GM18951 (cell line): ENCODE data around the gene SCG3.

Source experiments
- POLR2A ChIP-seq: IDR thresholded peaks from 4 replicates; pipeline ENCODE4 v1.6.1; 2011; ENCODE audit warnings: mild to moderate bottlenecking; ENCODE audit not compliant: insufficient read length, insufficient read depth; ENCODE audit errors: extremely low read depth
- in situ Hi-C: fragments of 300-500 bp; cut with MboI; formaldehyde crosslinking; loops from one replicate; pipeline ENCODE4 v1.12.0; 2022; ENCODE audit warnings: low sequenced_read_pairs, mixed read lengths, inconsistent platforms; ENCODE audit not compliant: unreplicated experiment

The SCG3 gene

DNA sequence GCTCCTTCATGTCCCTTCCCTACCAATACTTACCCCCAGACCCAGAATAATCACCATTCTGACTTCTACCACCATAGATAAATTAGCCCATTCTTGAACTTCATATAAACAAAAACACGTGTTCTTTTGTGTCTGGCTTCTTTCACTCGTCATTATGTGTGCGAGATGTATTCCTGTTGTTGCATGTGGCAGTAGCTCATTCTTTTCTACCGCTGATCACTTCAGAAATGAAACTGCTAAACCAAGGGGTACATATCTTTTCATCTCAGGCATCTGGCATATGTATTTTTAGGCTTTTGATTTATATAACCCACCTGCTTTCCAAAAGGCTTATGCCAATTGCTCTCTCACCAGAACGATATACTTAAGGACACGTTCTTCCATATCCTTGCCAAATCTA lies 13.8 kb upstream of the SCG3 start:
- no peak for TF ChIP-seq POLR2A
- in situ Hi-C loops, result no loop called here

DNA sequence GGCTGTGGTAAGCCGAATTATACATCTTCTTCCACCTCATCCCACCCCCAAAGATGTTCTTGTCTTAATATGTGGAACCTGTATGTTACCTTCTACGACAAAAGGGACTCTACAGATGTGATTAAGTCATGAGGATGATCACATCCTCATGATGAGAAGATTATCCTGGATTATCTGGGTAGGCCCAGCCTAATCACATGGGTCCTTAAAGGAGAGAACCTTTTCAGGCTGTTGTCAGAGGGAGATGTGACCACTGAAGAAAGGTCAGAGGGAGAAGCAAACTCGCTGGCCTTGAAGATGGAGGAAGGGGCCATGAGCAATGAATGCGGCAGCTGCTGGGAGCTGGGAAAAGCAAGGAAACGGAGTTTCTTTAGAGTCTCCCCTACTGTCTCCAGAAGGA lies 12.9 kb upstream of the SCG3 start:
- in situ Hi-C loops, result no loop called here
- TF ChIP-seq POLR2A, result no peak

DNA sequence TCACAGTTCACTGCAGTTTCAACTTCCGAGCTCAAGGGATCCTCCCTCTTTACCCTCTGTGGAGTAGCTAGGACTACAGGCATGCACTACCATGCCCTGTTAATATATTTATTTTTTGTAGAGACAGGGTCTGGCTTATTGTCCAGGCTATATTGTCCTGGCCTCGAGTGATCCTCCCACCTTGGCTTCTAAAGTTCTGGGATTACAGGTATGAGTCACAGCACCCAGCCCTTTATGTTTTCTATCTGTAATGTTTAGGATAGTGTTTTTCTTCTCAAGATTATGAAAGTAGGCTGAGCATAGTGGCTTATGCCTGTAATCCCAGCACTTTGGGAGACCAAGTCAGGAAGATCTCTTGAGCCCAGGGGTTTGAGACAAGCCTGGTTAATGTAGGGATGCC lies 11.9 kb upstream of the SCG3 start:
- no peak for TF ChIP-seq POLR2A
- in situ Hi-C loops, result no loop called here

DNA sequence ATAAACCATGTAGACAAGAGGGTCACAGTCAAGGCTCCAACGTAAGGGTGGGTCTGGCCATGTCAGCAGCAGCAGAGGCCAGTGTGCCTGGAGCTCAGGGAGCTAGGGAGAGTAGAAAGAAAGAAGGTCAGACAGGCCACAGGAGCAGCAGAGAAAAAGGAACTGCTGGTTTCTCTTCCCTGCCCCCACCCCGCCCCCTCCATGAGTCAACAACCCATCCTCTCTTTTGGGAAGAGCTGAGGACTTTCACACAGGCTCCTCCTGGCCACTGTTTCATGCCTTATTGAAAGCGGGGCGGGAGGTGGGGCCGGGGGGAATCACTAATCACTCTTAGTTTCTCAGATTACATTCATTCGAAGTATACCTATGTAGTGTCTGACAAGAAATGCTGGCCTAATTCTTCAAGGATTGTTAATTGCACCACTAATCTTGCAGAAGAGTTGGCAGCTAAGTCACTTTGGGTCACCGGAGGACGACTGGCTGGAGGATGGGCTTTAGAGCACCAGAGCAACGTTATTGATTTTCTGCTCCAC lies 9.1 kb upstream of the SCG3 start:
- in situ Hi-C loops, result no loop called here

DNA sequence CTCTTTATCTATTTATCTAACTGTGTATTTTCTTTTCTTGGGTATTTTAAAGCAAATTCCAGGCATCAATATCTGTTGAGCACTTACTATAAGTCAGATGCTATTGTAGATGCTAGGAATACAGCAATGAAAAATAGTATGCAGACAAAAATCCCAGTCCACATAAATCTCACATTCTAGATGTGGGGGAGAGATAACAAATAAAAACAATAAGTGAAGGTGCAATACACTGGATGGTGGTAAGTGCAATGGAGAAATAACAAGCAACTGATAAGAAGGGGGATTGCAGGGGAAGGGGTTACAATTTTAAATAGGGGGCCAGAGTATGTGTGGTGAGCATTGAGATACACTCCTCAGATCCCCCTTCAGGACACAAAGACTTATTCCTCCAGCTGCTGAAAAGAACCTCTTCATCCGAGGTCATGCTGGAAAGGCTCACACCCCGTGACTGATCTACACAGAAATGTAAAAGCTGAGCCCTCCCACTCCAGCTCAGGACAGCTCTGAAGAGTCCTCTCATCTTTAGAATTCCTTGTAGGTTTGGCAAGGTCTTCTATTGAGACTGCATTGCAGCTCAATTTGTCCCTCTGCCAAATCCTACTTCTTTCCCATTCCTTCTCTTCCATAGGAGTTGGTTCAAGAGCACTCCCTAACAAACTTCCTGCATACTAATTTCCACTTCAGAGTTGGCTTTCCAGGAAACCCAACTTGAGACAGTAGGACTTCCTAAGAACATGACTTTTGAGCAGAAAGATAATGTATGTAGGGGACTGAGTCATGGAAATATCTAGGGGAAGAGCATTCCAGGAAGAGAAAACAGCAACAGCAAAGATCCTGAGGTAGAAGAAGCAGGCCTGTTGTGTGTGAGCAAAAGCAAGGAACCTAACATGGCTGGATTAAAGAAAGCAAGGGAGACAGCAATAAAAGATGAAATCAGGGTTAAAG lies 8.1 kb upstream of the SCG3 start:
- TF ChIP-seq POLR2A, result no peak
- in situ Hi-C loops, result no loop called here

More for the DNA sequence above, 9.1 kb upstream of the SCG3 start:
- no peak for TF ChIP-seq POLR2A

DNA sequence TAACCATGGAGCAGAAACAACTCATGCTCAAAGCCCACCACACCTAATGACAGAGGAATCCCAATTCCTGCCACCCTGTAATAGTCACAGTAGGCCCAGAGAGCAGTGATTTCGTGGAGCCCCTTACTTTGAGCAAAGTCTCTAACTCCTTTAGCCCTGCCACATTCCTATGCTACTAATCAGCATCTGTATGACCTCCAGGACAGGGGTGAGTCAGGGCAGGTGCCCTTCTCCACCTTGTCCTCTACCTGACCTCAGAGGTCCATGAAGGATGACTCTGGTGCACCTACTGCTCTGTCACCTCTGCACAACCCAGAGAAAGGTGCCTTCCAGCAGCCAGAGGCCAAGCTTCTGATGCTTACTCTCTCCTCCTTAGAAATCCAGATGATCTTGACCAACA lies 6.1 kb upstream of the SCG3 start:
- in situ Hi-C loops, result no loop called here
- no peak for TF ChIP-seq POLR2A

DNA sequence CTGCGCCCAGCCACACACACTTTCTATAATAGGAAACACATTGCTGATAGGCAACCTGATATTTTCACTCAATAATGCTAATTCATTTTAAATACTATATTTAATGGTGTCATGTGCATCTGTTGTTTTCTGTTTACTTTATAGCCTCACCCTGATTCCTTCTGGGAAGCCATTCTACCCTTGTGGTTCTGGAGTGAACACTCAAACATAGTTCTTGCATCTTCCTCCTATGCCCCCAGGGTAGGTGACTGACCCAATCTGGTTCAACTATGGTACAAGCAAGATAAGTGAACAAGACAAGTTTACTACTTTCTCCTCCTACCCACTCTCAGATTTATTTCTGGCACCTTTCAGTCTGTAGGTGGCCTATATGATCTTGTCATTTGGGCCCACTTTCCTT lies 4.3 kb upstream of the SCG3 start:
- in situ Hi-C loops, result no loop called here
- TF ChIP-seq POLR2A, result no peak

DNA sequence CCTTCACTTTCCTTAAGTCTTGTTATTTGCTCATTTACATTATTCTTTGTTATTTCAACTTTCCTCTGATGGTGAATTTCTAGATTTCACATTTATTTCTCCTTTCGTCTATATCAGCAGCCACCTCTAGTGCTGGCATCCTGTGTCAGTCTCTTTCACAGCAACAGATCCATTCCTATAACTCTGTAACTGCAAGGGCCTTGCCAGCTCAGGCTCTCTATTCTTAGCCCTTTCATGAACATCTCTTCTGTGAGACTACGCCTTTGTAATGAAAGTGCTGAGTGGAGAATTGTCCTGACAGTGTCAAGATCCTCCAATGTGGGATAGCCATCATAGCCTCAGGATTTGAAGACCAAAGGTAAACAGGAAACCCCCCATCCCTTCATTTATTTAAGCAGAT lies 3.9 kb upstream of the SCG3 start:
- in situ Hi-C loops, result no loop called here

DNA sequence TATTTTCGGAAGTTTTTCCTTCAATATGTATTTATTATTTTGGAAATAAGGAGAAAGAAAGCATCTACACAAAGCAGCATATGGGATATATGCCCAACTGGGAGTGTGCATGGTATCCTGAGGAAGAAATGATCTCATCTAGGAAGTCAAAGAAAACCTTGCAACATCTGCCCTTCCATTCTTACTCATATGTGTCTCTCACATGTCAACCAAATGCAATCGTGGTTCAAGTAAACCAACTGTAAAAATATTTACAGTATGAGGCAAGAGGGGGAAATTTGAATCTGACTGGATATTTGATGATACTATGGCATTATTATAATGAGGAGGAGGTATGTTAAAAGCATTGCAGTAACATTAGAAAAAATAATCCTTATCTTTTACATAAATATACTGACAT lies 3.2 kb upstream of the SCG3 start:
- no peak for TF ChIP-seq POLR2A
- in situ Hi-C loops, result no loop called here

More for the DNA sequence above, 3.9 kb upstream of the SCG3 start:
- TF ChIP-seq POLR2A, result no peak

DNA sequence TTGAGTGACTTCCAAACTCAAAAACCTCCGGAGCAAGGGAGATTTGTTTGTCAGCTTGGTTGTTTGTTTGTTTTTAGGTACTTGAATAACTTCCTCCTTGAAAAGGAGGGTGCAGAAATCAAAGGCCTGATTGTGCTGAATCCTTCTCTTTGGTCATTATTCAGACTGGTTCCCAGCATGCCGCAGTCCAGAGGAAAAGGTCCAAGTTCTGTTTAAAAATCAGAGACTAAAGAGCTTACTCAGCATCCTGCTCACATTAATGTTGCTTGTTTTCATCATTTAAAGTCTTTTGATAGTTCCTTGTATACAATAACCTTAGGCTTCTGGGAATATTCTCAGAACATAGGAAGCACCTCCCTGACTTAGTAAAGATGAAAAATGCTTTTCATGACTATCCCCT lies 982 bp upstream of the SCG3 start:
- no peak for TF ChIP-seq POLR2A
- in situ Hi-C loops, result no loop called here

DNA sequence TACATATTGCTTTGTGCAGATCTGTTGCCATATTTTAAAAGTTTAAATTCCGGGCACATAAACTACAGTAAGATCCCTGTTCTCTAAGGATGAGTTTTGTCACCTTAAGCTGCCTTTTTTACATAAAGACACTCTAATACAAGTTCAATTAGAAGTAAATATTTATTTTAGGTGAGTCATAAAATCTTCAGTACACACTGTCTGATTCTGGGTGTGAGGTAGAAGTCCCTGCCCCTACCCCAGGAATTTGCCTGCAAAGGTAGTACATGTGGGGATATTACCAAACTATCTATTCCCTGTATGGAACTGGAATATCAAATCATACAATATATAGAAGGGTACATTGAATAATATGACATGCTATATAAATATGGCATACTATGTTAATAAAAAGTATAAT lies 6.3 kb downstream of the SCG3 start:
- no peak for TF ChIP-seq POLR2A
- in situ Hi-C loops, result no loop called here

DNA sequence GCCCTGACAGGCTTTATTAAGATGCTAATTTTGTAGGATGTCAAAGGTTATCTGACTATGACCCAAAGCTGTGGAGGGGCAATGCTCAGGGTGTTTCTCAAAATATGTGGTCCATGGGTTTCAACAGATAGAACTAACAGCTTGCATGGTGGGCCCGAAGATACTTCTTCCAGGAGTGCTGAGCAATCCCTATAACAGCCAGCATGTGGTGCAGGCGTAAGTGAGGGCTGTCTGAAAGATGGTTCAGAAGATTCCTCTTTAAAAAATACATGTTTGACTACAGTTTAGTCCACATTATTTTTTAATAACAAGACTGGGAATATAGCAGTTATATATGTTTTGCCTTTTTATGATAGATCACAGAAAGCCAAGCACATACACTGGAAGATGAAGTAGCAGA lies 7.6 kb downstream of the SCG3 start:
- TF ChIP-seq POLR2A, result no peak

DNA sequence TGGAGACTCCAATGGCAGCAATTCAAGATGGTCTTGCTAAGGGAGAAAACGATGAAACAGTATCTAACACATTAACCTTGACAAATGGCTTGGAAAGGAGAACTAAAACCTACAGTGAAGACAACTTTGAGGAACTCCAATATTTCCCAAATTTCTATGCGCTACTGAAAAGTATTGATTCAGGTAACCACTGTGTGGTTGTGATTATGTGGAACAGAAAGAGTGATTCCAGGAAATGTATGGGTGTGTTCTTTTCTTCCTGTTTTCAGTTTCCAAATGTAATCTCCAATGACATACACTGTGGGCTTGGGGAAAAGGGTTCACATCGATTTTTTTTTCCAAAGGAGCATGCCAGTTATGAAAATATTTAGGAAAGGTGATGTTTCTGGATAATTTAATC lies 10.9 kb downstream of the SCG3 start:
- TF ChIP-seq POLR2A, result no peak
- in situ Hi-C loops, result no loop called here

More for the DNA sequence above, 7.6 kb downstream of the SCG3 start:
- in situ Hi-C loops, result no loop called here

DNA sequence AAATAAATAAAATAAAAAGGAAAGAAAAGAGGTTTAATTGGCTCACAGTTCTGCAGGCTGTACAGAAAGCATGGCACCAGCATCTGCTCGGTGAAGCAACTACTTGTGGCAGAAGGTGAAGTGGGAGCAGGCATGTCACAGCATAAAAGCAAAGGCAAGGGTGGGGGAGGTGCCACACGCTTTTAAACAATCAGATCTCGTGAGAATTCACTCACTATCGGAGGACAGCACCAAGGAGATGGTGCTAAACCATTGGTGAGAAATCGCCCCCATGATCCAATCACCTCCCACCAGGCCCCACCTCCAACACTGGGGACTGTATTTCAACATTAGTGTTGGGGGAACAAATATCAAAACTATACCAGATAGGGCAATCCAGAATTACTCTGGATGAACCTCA lies 15.3 kb downstream of the SCG3 start:
- in situ Hi-C loops, result no loop called here
- TF ChIP-seq POLR2A, result no peak

DNA sequence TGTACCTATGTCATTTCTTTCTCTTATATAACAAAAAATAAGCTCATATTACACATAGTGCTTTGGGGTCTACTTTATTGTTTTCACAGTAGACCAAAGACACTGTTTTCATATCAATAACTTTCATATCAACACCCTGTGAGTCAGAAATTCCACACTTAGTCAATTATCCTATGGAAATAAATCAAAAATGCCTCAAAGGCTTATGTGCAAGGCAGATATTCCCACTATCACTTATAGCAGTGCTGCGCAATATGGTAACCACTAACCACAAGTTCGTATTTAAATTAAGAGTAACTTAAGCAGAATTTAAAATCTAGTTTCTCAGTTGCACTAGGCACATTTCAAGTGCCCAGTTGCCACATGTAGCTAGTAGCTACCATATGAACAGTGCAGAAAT lies 15.9 kb downstream of the SCG3 start:
- no peak for TF ChIP-seq POLR2A
- in situ Hi-C loops, result no loop called here

DNA sequence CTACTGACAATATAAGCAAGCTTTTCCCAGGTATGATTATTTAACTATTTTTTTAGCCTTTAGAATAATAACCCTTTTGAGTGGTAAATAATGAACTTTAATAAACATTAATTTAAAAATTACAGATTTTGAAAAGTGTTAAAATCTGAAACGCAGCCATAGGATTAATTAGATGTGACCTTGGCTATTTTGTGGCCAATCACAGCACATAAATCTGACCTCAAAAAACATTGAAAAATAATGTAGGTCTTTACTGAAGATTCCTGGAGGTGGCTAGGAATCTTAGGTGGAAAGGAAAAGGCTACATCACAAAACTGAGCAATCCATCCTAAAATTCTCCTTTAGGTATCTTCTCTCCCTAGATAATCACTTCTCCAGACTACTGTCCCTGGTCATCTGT lies 18.1 kb downstream of the SCG3 start:
- in situ Hi-C loops, result no loop called here
- TF ChIP-seq POLR2A, result no peak
